Measurements from ENCODE around the gene PIK3CB.
"Not testable (repeated sequence)": the region's sequence is repeated elsewhere in the genome, so short reads cannot be mapped to it uniquely, and the experiment has no call there.

PIK3CB gene

DNA sequence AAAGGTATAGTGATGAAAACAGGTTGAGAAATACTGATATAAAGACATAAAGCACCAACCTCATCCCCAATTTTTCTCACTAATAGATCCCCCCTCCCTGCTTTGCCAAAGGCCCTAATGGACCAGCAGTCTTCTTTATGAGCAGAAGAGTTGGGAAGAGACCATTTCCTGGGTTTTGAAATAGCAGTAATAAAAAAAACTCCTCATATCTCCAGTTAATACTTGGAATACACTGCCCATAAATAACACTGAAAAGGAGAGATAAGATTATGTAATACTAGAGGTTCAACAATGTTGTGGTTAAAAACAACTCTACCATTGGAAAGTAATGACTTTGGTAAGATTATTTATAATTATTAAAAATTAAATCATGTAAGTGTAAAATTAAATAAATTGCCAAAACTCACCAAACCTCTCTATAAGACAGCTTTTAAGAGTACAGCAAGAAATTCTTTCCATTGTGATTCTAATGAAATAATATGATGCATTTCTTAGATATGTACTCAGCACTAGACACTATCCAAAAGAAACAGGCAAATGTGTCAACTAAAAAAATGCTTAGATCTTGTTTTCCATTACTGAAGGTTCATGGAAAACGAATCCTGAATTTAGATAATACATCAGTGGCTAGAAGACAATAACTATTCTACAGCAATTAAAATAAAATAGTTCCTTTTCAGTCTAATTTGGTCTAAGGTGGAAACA is 137.9 kb downstream of the PIK3CB start:
- Mint-ChIP-seq H3K4me1 (ENCODE audit: low read depth) (no peaks in the 10 kb centered on the region), H3K27me3 (no peaks in the 10 kb centered on the region), H3K27ac (no peak overlapping the region), H3K4me3 (no peak overlapping the region), H3K9me3 (no peaks in the 10 kb centered on the region), H3K36me3 (ENCODE audit: low read depth) (peaks cover 20% of the 10 kb centered on the region)

DNA sequence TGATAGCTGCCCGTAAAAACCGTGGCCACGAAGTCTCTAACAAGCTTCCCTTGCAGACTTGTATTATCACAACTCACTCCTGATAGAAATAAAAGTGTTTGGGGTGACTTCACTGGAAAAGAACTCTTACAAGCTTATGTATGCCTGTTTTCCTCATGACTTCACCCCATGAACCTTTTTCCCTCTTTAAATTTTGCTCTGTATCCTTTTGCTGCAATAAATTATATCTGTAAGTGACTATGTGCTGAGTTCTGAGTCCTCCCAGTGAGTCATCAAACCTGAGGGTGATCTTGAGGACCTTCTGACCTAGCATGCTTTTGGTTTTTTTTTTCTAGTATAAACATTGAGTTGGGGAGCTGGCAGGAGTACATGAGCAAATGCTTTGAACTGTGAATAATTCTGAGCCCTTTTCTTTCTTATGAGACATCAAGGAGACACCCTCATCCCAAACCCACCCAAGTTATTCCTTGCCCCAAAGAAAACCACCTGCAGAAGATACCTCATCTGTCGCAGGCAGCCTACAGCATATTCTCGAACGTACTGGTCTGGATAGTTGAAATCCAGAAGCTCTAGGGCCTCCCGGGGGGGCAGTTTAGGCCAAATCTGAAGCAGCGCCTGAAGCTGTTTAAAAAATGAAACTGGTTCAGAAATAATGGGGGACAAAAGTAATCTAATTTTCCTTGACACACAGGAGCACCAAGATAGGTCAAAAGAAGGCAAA is 140.3 kb downstream of the PIK3CB start:
- no peaks in the 10 kb centered on the region for H3K4me1 Mint-ChIP-seq (ENCODE audit: low read depth)
- no peak overlapping the region for H3K27ac Mint-ChIP-seq
- no peaks in the 10 kb centered on the region for H3K27me3 Mint-ChIP-seq
- no peak overlapping the region for H3K4me3 Mint-ChIP-seq
- peaks cover 21% of the 10 kb centered on the region for H3K36me3 Mint-ChIP-seq (ENCODE audit: low read depth)
- H3K9me3 Mint-ChIP-seq: no peaks in the 10 kb centered on the region

DNA sequence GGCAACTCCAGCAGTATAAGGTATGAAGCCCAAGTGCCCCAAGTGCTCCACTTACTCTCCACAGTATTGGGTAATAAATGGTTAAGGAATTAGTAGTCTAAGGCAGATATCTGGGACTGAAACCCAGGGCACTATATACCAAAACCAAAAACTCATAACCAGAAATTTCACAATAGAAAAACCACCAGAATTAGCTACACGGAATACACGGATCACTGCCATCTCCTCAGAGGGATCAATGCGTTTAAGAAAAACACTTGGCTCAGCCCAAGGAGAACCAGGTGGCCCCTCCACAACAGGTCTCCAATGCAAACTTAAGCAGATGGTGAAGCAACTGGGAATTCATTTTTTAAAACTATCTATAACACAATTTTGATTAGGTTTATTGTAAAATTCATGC is 142.6 kb downstream of the PIK3CB start:
- no peaks in the 10 kb centered on the region for H3K27me3 Mint-ChIP-seq
- peaks cover 31% of the 10 kb centered on the region for H3K36me3 Mint-ChIP-seq (ENCODE audit: low read depth)
- H3K4me1 Mint-ChIP-seq (ENCODE audit: low read depth): peaks cover 8% of the 10 kb centered on the region
- H3K27ac Mint-ChIP-seq: no peak overlapping the region
- H3K4me3 Mint-ChIP-seq: no peak overlapping the region
- no peaks in the 10 kb centered on the region for H3K9me3 Mint-ChIP-seq

DNA sequence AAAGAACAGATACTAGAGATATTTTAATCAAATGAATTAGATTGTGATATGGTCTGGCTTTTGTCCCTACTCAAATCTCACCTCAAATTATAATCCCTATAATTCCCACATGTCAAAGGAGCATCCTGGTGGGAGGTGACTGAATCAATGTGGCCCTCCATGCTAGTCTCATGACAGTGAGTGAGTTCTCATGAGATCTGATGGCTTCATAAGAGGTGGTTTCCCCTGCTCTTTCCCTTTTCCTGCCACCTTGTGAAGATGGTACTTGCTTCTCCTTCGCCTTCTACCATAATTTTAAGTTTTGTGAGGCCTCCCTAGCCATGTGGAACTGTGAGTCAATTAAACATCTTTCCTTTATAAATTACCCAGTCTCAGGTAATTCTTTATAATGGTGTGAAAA is 143.4 kb downstream of the PIK3CB start:
- H3K27ac Mint-ChIP-seq: no peak overlapping the region
- no peak overlapping the region for H3K4me3 Mint-ChIP-seq
- no peaks in the 10 kb centered on the region for H3K27me3 Mint-ChIP-seq
- H3K36me3 Mint-ChIP-seq (ENCODE audit: low read depth): peaks cover 28% of the 10 kb centered on the region
- no peaks in the 10 kb centered on the region for H3K9me3 Mint-ChIP-seq
- peaks cover 15% of the 10 kb centered on the region for H3K4me1 Mint-ChIP-seq (ENCODE audit: low read depth)

DNA sequence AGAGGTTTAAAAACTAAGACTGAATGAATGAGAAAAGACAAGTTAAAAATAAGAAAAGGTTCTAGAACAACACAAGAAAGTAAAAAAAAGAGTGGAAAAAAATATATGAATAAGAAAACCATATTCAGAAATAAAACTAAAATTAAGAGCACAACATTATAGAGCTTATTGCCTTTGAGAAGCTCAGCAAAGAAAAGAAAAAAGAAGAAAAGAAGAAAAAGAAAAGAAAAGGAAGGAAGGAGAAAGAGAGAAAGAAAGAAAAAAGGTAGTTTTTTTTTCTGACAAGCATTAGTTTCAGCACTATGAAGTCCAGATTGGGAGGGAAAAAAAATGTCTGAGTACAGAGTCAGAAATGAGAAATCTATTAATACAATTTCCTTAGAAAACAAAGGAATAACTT is 144.7 kb downstream of the PIK3CB start:
- peaks cover 28% of the 10 kb centered on the region for H3K36me3 Mint-ChIP-seq (ENCODE audit: low read depth)
- H3K9me3 Mint-ChIP-seq: no peaks in the 10 kb centered on the region

DNA sequence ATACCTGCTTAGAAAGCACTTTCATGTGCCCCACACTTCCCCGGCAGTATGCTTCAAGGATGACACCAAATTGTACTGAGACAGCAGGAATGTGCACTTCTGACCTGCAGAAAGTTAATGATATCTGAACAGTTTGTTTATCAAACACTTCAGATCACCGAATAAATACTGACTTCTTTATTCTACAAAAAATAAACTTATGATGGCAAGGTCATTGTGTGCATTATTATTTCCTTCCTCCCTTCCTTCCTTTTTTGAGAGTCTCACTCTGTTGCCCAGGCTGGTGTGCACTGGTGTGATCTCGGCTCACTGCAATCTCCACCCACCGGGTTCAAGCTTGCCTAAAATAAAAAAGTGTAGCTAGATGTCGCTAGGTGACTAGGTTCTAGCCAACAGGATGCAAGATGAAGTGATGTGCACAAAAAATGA is 145.8 kb downstream of the PIK3CB start:
- Mint-ChIP-seq H3K27me3 (no peaks in the 10 kb centered on the region), H3K27ac (no peak overlapping the region), H3K4me1 (ENCODE audit: low read depth) (peaks cover 15% of the 10 kb centered on the region), H3K4me3 (no peak overlapping the region), H3K9me3 (no peaks in the 10 kb centered on the region), H3K36me3 (ENCODE audit: low read depth) (peaks cover 21% of the 10 kb centered on the region)

More for the DNA sequence above, 144.7 kb downstream of the PIK3CB start:
- H3K4me3 Mint-ChIP-seq: no peak overlapping the region
- no peak overlapping the region for H3K27ac Mint-ChIP-seq
- no peaks in the 10 kb centered on the region for H3K27me3 Mint-ChIP-seq
- peaks cover 15% of the 10 kb centered on the region for H3K4me1 Mint-ChIP-seq (ENCODE audit: low read depth)

DNA sequence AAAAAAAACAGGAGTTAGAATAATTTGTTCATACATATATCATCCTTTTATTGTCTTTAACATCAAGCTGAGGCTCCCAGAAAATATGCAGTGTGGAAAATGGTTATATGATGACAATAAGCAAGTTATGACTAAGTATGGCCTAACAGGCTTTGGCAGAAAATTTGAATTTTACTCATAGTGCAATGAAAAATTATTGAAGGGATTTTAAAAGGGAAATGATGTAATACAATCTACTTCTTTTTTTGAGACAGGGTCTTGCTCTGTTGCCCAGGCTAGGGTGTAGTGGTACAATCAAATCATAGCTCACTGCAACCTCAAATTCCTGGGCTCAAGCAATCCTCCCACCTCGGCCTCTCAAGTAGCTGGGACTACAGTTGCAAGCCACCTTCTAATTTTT is 147.5 kb downstream of the PIK3CB start:
- peak overlapping the region; percentile 69 for H3K27ac Mint-ChIP-seq

DNA sequence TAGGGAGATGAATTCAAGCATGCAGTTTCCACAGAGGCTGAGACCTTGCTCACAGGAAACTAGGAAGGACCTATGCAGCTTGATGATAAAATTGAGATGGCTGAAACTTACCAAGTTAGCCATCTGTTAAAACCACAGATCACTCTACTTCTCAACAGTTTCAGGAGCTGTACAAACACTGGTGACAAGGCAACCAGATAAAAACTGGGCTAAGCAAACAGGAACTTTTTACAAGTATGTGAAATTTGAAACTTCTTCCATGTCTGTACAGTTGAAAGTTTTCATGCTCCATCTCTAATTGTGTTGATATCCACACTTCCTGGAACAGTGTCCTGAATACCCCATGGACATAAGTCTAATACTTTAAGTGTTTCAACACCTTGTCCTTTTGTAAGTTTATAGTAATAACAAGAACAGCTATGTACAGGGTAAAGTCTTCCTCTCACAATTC is 147.9 kb downstream of the PIK3CB start:
- Mint-ChIP-seq H3K4me3 (no peak overlapping the region), H3K27me3 (no peaks in the 10 kb centered on the region), H3K27ac (peak overlapping the region; percentile 69), H3K4me1 (ENCODE audit: low read depth) (peaks cover 15% of the 10 kb centered on the region), H3K36me3 (ENCODE audit: low read depth) (peaks cover 33% of the 10 kb centered on the region), H3K9me3 (no peaks in the 10 kb centered on the region)

More for the DNA sequence above, 147.5 kb downstream of the PIK3CB start:
- Mint-ChIP-seq H3K9me3 (no peaks in the 10 kb centered on the region), H3K4me3 (no peak overlapping the region), H3K4me1 (ENCODE audit: low read depth) (peaks cover 15% of the 10 kb centered on the region), H3K36me3 (ENCODE audit: low read depth) (peaks cover 32% of the 10 kb centered on the region), H3K27me3 (no peaks in the 10 kb centered on the region)

DNA sequence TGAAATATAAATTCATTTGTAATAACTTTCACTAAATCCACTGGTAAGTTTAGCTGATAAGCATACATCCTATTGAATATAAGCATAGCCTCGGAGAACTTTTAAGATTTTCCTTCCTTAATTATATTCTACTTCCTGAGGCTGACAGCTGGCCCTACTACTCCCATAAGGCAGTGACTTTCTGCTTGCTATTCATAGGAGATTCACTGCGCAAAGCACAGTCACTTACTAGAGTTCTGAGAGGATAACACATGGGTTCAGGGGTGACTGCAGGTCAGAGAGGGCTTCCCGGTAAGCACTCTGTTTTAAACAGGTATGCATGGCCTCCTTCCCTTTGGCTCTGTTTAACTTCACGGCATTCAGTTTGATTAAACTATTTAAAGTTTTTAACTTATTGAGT is 150.3 kb downstream of the PIK3CB start:
- H3K36me3 Mint-ChIP-seq (ENCODE audit: low read depth): peaks cover 34% of the 10 kb centered on the region
- peaks cover 15% of the 10 kb centered on the region for H3K4me1 Mint-ChIP-seq (ENCODE audit: low read depth)
- no peaks in the 10 kb centered on the region for H3K9me3 Mint-ChIP-seq
- H3K27ac Mint-ChIP-seq: no peak overlapping the region
- no peak overlapping the region for H3K4me3 Mint-ChIP-seq
- no peaks in the 10 kb centered on the region for H3K27me3 Mint-ChIP-seq

DNA sequence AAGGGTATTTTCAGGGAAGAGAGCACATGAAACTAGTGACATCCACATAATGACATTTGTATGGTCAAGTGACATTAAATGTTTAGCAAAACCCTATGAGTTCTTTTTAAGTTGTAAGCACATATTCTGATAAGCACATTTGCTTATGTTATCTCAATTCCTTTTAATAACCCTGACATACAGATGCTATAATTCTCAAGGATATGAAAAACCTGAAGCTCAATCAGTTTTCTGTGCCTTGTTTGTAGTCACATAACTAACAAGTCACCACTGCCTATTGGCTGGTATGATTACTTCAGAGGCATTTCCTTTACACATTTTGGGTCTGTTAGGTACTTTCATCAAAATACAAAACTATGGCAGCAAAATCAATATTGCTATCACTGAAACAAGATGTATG is 152.1 kb downstream of the PIK3CB start:
- H3K27ac Mint-ChIP-seq: no peak overlapping the region
- H3K4me1 Mint-ChIP-seq (ENCODE audit: low read depth): peaks cover 12% of the 10 kb centered on the region
- H3K36me3 Mint-ChIP-seq (ENCODE audit: low read depth): peaks cover 22% of the 10 kb centered on the region
- no peaks in the 10 kb centered on the region for H3K27me3 Mint-ChIP-seq
- H3K9me3 Mint-ChIP-seq: no peaks in the 10 kb centered on the region
- H3K4me3 Mint-ChIP-seq: no peak overlapping the region

DNA sequence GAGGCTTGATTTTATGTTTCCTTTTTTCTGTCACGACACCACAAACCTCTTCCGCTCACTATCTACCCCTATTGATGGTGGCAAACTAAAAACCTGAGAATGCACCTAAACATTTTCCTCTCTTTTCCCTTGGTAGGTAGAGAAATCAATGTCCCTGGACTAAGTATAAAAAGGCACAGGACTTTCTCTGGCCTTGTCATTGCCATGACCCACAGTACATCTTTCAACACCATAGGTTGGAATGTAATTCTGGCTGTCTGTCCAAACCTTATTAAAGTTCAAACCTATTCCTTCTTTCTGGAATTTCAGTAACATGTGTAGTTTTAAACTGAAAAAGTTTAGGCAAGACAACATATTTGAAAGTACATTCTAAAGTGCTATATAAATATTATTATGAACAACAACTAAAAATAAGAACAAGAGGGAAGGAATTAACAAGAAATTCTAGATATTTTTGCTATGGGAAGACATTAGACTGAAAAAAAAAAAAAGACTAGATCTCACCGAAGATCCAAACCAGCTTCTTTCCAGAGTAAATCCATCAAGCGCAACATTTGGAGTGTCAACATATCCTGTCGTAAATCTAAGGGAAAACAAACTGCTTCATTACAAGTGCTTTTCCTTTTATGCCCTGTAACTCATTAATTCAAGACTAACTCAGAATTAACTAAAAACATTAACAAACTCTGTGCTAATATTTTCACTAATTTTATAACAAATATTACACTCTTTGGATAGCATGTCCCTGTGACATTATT is 153.1 kb downstream of the PIK3CB start:
- Mint-ChIP-seq H3K27ac (no peak overlapping the region), H3K4me3 (no peak overlapping the region), H3K36me3 (ENCODE audit: low read depth) (peaks cover 28% of the 10 kb centered on the region), H3K9me3 (no peaks in the 10 kb centered on the region), H3K4me1 (ENCODE audit: low read depth) (peaks cover 2% of the 10 kb centered on the region), H3K27me3 (no peaks in the 10 kb centered on the region)

DNA sequence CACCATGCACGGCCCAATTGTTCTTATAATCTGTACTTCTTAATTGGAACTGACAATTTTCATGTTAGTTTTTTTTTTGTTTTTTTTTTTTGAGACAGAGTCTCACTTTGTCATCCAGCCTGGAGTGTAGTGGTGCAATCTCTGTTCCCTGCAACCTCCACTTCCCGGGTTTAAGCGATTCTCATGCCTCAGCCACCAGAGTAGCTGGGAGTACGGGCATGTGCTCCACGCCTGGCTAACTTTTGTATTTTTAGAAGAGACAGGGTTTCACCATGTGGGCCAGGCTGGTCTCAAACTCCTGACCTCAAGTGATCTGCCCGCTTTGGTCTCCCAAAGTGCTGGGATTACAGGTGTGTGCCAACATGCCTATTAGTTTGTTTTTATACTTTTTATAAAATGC is 153.8 kb downstream of the PIK3CB start:
- peaks cover 35% of the 10 kb centered on the region for H3K36me3 Mint-ChIP-seq (ENCODE audit: low read depth)

DNA sequence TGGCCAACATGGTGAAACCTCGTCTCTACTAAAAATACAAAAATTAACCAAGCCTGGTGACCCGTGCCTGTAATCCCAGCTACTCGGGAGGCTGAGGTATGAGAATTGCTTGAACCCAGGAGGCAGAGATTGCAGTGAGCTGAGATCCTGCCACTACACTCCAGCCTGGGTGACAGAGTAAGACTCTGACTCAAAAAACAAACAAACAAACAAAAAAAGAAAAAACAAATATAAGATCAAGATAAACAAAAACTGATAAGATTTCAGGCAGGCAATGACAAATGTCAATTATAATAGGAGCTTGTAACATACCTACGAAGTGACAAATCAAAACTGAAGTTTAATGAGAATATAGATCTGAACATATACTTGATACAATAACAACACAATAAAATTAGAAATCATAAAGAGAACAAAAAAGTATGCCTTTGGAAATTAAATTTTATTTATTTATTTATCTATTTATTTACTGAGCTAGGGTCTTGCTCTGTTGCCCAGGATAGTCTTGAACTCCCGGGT is 155.8 kb downstream of the PIK3CB start:
- H3K9me3 Mint-ChIP-seq: peaks cover 12% of the 10 kb centered on the region
- no peaks in the 10 kb centered on the region for H3K4me1 Mint-ChIP-seq (ENCODE audit: low read depth)
- peaks cover 55% of the 10 kb centered on the region for H3K36me3 Mint-ChIP-seq (ENCODE audit: low read depth)
- H3K27me3 Mint-ChIP-seq: no peaks in the 10 kb centered on the region
- no peak overlapping the region for H3K4me3 Mint-ChIP-seq
- H3K27ac Mint-ChIP-seq: no peak overlapping the region

More for the DNA sequence above, 153.8 kb downstream of the PIK3CB start:
- not testable (repeated sequence) for H3K27ac Mint-ChIP-seq; H3K9me3 Mint-ChIP-seq; H3K4me1 Mint-ChIP-seq (ENCODE audit: low read depth); H3K27me3 Mint-ChIP-seq; H3K4me3 Mint-ChIP-seq

DNA sequence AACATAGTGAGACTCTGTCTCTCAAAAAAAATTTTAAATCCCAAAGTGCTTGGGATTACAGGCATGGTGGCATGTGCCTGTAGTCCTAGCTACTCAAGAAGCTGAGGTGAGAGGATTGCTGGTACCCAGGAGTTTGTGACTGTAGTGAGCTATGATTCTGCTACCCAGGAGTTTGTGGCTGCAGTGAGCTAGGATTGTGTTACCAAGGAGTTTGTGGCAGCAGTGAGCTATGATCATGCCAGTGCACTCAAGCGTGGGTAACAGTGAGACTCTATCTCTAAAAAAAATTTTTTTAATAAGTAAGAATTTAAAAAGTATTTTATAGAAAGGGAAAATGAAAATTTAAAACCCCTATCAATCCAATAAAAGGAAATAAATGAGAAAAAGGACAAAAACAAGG is 156.6 kb downstream of the PIK3CB start:
- H3K4me3 Mint-ChIP-seq: no peak overlapping the region
- no peaks in the 10 kb centered on the region for H3K4me1 Mint-ChIP-seq (ENCODE audit: low read depth)
- H3K36me3 Mint-ChIP-seq (ENCODE audit: low read depth): peaks cover 58% of the 10 kb centered on the region
- H3K27ac Mint-ChIP-seq: no peak overlapping the region
- H3K27me3 Mint-ChIP-seq: no peaks in the 10 kb centered on the region
- peaks cover 12% of the 10 kb centered on the region for H3K9me3 Mint-ChIP-seq

DNA sequence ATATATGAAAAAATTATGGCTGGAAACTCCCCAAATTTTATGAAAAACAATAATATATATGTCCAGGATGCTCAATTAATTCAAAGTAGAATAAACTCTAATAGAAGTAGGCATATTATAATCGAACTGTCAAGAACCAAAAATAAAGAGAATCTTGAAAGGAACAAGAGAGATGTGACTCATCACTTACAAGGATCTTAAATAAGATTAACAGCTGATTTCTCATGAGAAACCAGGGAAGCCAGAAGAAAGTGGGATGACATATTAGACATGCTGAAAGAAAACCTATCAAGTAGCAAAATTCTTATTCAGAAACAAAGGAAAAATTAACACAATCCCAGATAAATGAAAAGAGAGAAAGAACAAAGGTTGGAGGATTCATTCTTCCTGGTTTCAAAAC is 159.3 kb downstream of the PIK3CB start:
- Mint-ChIP-seq H3K9me3 (peaks cover 12% of the 10 kb centered on the region), H3K4me1 (ENCODE audit: low read depth) (no peaks in the 10 kb centered on the region), H3K4me3 (no peak overlapping the region), H3K27me3 (no peaks in the 10 kb centered on the region), H3K36me3 (ENCODE audit: low read depth) (peaks cover 48% of the 10 kb centered on the region), H3K27ac (no peak overlapping the region)

Data from stimulated activated naive CD8-positive, alpha-beta T cell treated with anti-CD3 and anti-CD28 coated beads, Interleukin-15, Interleukin-2, amounts not matched to agents 100 ng/mL and 50 ng/mL, for 24 hours (primary cell).